GM21381 (cell line): ENCODE measurements around the gene WLS.

Source experiments
- ATAC-seq: cut with Tn5 transposase; IDR thresholded peaks from one replicate; pipeline ENCODE4 v1.9.1; 2021; ENCODE audit warnings: mild to moderate bottlenecking, moderate library complexity; ENCODE audit not compliant: unreplicated experiment

Gene WLS

GRCh38 chr1:68103884-68104554 lies 128.3 kb downstream of the WLS start:
- ATAC-seq: no peak

GRCh38 chr1:68103011-68103545 lies 129.2 kb downstream of the WLS start:
- ATAC-seq: no peak

- ATAC-seq: no peak
Observed at GRCh38 chr1:68101829-68102228, 130.5 kb downstream of the WLS start.

- no peak for ATAC-seq
Observed at GRCh38 chr1:68100571-68100970, 131.8 kb downstream of the WLS start.

GRCh38 chr1:68093737-68094136 lies 138.6 kb downstream of the WLS start:
- ATAC-seq: no peak

GRCh38 chr1:68087184-68087583 lies 145.1 kb downstream of the WLS start:
- ATAC-seq: no peak

GRCh38 chr1:68085752-68086151 lies 146.6 kb downstream of the WLS start:
- no peak for ATAC-seq

GRCh38 chr1:68083686-68084085 lies 148.6 kb downstream of the WLS start:
- no peak for ATAC-seq

GRCh38 chr1:68081775-68082283 lies 150.5 kb downstream of the WLS start:
- ATAC-seq: no peak

GRCh38 chr1:68078647-68079046 lies 153.7 kb downstream of the WLS start:
- no peak for ATAC-seq
